Left ventricle myocardium inferior (tissue), 1 donor: ENCODE results near the gene ZFP28. TPM values are rescaled to one million over a fixed set of nuclear protein-coding genes. Genes with fewer than 3 reads are reported as not detected.

Experiments
- DNase-seq: peaks from one replicate; pipeline ENCODE4 v3.0.0-alpha.2; 2020
- H3K27ac ChIP-seq: fragments of 200-600 bp; replicated peaks from 2 replicates; pipeline ENCODE4 v1.8.0; 2021
- H3K27me3 ChIP-seq: fragments of 200-600 bp; 2 replicates; pipeline ENCODE4 v1.8.0; 2021; ENCODE audit warnings: low read depth
- H3K36me3 ChIP-seq: fragments of 200-600 bp; 2 replicates; pipeline ENCODE4 v1.8.0; 2021
- H3K4me1 ChIP-seq: fragments of 200-600 bp; 2 replicates; pipeline ENCODE4 v1.8.0; 2021
- H3K4me3 ChIP-seq: fragments of 200-600 bp; 2 replicates; pipeline ENCODE4 v1.8.0; 2021; ENCODE audit warnings: mild to moderate bottlenecking, moderate library complexity
- H3K9me3 ChIP-seq: fragments of 200-600 bp; replicated peaks from 2 replicates; pipeline ENCODE4 v1.8.0; 2021
- intact Hi-C: fragments of 100-400 bp; cut with micrococcal nuclease; formaldehyde crosslinking; loops from one replicate; pipeline ENCODE4 v1.11.0; 2022
- total RNA-seq: library from RNA; stranded (reverse); fragmentation: NEBNext Ultra II Directional; extraction: Animal tissue kit (Norgen Biotek cat#: 25700); gene quantifications from one replicate; pipeline ENCODE4 v1.2.1, GENCODE V29; 2021
- TF ChIP-seq, protein P1 (sequence below): fragments of 200-600 bp; IDR thresholded peaks from 2 replicates; pipeline ENCODE4 v1.8.0; 2021; ENCODE audit warnings: antibody characterized with exemption, mild to moderate bottlenecking, borderline replicate concordance
- donor health status: DM: no; HTN: yes; CAD: no; lungs with severe emphysema.

The ZFP28 gene
- total RNA-seq, 1 donor from 2014 or later: 6.0 TPM

GRCh38 chr19:56596676-56597075 is 57.9 kb downstream of the ZFP28 start:
- TF ChIP-seq, protein P1, sequence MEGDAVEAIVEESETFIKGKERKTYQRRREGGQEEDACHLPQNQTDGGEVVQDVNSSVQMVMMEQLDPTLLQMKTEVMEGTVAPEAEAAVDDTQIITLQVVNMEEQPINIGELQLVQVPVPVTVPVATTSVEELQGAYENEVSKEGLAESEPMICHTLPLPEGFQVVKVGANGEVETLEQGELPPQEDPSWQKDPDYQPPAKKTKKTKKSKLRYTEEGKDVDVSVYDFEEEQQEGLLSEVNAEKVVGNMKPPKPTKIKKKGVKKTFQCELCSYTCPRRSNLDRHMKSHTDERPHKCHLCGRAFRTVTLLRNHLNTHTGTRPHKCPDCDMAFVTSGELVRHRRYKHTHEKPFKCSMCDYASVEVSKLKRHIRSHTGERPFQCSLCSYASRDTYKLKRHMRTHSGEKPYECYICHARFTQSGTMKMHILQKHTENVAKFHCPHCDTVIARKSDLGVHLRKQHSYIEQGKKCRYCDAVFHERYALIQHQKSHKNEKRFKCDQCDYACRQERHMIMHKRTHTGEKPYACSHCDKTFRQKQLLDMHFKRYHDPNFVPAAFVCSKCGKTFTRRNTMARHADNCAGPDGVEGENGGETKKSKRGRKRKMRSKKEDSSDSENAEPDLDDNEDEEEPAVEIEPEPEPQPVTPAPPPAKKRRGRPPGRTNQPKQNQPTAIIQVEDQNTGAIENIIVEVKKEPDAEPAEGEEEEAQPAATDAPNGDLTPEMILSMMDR: no peak
- H3K36me3 ChIP-seq: peaks cover 31% of the 10 kb centered on the region
- H3K4me3 ChIP-seq: peak overlapping the region; percentile 98
- peak overlapping the region; percentile 29 for H3K27ac ChIP-seq
- no peak for DNase-seq
- H3K4me1 ChIP-seq: peaks cover 24% of the 10 kb centered on the region
- intact Hi-C loops: no loop called here
- no peaks in the 10 kb centered on the region for H3K27me3 ChIP-seq
- H3K9me3 ChIP-seq: peaks cover 29% of the 10 kb centered on the region

DNA sequence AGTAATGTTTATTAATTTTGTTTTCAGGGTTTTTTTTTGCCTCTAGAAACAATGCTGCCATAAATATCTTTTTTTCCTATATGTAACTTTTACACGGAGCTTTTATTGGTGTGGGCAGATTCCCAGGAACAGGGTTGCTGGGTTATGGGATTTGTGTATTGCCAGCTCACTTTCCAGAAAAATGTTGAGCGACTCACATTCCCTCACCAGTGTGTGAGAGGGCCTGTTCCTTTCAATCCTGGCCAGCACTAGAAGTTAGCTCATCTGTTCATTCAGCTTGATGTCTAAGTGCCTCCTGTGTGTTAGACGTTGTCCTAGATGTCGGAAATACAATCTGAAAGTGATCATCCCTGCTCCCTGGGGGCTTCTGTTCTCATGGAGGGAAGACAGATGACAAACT is 58.9 kb downstream of the ZFP28 start:
- Histone ChIP-seq H3K27ac (no peak overlapping the region), H3K4me1 (peaks cover 24% of the 10 kb centered on the region), H3K9me3 (peaks cover 35% of the 10 kb centered on the region), H3K4me3 (no peak overlapping the region), H3K36me3 (peaks cover 41% of the 10 kb centered on the region), H3K27me3 (no peaks in the 10 kb centered on the region)
- intact Hi-C loops: no loop called here
- TF ChIP-seq, protein P1: no peak
- DNase-seq: no peak

GRCh38 chr19:56601375-56601774 is 62.6 kb downstream of the ZFP28 start:
- peaks cover 14% of the 10 kb centered on the region for H3K4me1 ChIP-seq
- no peak overlapping the region for H3K4me3 ChIP-seq
- intact Hi-C loops: no loop called here
- H3K9me3 ChIP-seq: peaks cover 71% of the 10 kb centered on the region
- H3K36me3 ChIP-seq: peaks cover 78% of the 10 kb centered on the region
- no peak for DNase-seq
- no peak overlapping the region for H3K27ac ChIP-seq
- H3K27me3 ChIP-seq: no peaks in the 10 kb centered on the region
- TF ChIP-seq, protein P1: no peak

DNA sequence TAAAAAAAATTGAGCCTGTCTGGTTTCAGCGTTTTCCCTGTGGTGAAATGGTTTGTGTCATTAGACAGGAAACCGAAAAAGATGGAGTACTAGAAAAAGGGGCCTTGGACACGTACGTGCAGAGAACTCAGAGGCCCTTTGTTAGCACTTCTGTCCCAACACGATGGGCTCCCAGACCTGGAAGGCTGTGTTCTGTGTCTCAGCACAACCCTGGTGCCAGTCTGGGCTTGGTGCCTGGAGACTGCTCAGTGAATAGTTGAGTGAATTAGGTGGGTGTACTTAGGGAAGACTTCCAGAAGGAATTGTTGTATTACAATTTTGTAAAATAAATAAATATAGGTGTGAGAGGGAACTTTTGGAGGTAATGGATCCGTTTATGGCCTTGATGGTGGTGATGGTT is 65.1 kb downstream of the ZFP28 start:
- no peaks in the 10 kb centered on the region for H3K27me3 ChIP-seq
- H3K27ac ChIP-seq: no peak overlapping the region
- peaks cover 62% of the 10 kb centered on the region for H3K36me3 ChIP-seq
- DNase-seq: no peak
- H3K9me3 ChIP-seq: peaks cover 87% of the 10 kb centered on the region
- H3K4me1 ChIP-seq: peaks cover 9% of the 10 kb centered on the region
- TF ChIP-seq, protein P1: no peak
- H3K4me3 ChIP-seq: no peak overlapping the region
- intact Hi-C loops: no loop called here

Other genes with a start within 250 kb of the ZFP28 start
- gene ZSCAN5A, start 224.1 kb upstream of the ZFP28 start, total RNA-seq: 16.7 TPM
- gene ZNF582, start 145.4 kb upstream of the ZFP28 start, total RNA-seq: 4.4 TPM
- gene ZNF583, start 134.6 kb upstream of the ZFP28 start, total RNA-seq: 7.0 TPM
- 5.6 TPM for gene ZNF667, start 61.6 kb upstream of the ZFP28 start, total RNA-seq
- 6.9 TPM for gene ZNF471, start 31.1 kb upstream of the ZFP28 start, total RNA-seq
- gene ZNF470, start 28.5 kb downstream of the ZFP28 start, total RNA-seq: 4.3 TPM
- 5.8 TPM for gene ZNF71, start 56.4 kb downstream of the ZFP28 start, total RNA-seq
- not detected for gene SMIM17, start 104.2 kb downstream of the ZFP28 start, total RNA-seq
- 4.9 TPM for gene ZNF835, start 132.8 kb downstream of the ZFP28 start, total RNA-seq